BE2C (cell line): ENCODE results near the gene C12orf43.

Experiments
- DNase-seq: peaks from one replicate; pipeline ENCODE4 v3.0.0-alpha.2; 2020
- H3K27me3 ChIP-seq: fragments of 250-450 bp; sonication (Bioruptor Pico); 2 replicates; pipeline ENCODE4 v1.5.1; 2020; ENCODE audit warnings: mild to moderate bottlenecking
- H3K36me3 ChIP-seq: fragments of 250-450 bp; sonication (Bioruptor Pico); 2 replicates; pipeline ENCODE4 v1.5.1; 2020; ENCODE audit warnings: mild to moderate bottlenecking
- H3K4me1 ChIP-seq: fragments of 250-450 bp; sonication (Bioruptor Pico); 2 replicates; pipeline ENCODE4 v1.5.1; 2020
- H3K4me3 ChIP-seq: 2 replicates; pipeline ENCODE4 v1.5.1; 2011; ENCODE audit warnings: low read depth, low read length
- H3K9me3 ChIP-seq: fragments of 250-450 bp; sonication (Bioruptor Pico); 2 replicates; pipeline ENCODE4 v1.5.1; 2020
- TF ChIP-seq, protein P1 (sequence below): IDR thresholded peaks from 2 replicates; pipeline ENCODE4 v1.5.1; 2012; ENCODE audit warnings: mild to moderate bottlenecking, low read depth, low read length

C12orf43 gene

GRCh38 chr12:121021754-121022153 lies 5.5 kb upstream of the C12orf43 start:
- H3K36me3 ChIP-seq = no peaks in the 10 kb centered on the region
- TF ChIP-seq, protein P1, sequence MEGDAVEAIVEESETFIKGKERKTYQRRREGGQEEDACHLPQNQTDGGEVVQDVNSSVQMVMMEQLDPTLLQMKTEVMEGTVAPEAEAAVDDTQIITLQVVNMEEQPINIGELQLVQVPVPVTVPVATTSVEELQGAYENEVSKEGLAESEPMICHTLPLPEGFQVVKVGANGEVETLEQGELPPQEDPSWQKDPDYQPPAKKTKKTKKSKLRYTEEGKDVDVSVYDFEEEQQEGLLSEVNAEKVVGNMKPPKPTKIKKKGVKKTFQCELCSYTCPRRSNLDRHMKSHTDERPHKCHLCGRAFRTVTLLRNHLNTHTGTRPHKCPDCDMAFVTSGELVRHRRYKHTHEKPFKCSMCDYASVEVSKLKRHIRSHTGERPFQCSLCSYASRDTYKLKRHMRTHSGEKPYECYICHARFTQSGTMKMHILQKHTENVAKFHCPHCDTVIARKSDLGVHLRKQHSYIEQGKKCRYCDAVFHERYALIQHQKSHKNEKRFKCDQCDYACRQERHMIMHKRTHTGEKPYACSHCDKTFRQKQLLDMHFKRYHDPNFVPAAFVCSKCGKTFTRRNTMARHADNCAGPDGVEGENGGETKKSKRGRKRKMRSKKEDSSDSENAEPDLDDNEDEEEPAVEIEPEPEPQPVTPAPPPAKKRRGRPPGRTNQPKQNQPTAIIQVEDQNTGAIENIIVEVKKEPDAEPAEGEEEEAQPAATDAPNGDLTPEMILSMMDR = no peak
- no peaks in the 10 kb centered on the region; the same call in 1 of the 2 replicates for H3K4me1 ChIP-seq
- H3K4me3 ChIP-seq = no peak overlapping the region
- H3K27me3 ChIP-seq = no peaks in the 10 kb centered on the region
- no peaks in the 10 kb centered on the region for H3K9me3 ChIP-seq
- no peak for DNase-seq

- Histone ChIP-seq H3K27me3 (no peaks in the 10 kb centered on the region), H3K4me1 (no peaks in the 10 kb centered on the region), H3K4me3 (no peak overlapping the region), H3K36me3 (no peaks in the 10 kb centered on the region), H3K9me3 (no peaks in the 10 kb centered on the region)
- DNase-seq = no peak
- TF ChIP-seq, protein P1 = no peak
These were observed 2.8 kb upstream of the C12orf43 start for GRCh38 chr12:121018860-121019617.

DNA sequence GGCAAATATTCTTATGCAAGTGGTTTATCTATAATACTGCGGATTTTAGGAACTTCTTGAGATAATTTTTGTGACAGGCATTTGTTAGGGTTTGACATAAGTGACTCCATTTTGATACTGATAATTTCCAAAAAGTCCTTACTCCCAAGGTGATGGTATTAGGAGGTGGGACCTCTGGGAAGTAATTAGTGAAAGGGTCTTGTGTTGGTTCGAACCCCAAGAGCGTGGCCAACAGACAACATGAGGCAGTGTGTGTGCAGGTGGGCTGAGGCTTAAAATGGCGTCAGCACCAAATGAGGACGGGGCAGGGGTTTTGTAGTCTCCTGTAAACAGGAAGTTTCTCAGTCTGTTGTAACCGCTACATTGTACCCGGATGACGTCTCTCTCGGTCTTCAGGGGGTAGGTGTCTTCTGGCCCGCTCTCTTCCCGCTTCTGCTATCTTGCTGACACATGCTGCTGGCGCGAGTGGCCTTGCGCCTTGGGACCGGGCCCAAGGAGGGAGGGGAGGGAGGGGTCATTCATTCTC lies 1.7 kb upstream of the C12orf43 start:
- DNase-seq = no peak
- Histone ChIP-seq H3K27me3 (no peaks in the 10 kb centered on the region), H3K4me3 (no peak overlapping the region), H3K4me1 (no peaks in the 10 kb centered on the region), H3K36me3 (no peaks in the 10 kb centered on the region), H3K9me3 (no peaks in the 10 kb centered on the region)
- TF ChIP-seq, protein P1 = no peak

DNA sequence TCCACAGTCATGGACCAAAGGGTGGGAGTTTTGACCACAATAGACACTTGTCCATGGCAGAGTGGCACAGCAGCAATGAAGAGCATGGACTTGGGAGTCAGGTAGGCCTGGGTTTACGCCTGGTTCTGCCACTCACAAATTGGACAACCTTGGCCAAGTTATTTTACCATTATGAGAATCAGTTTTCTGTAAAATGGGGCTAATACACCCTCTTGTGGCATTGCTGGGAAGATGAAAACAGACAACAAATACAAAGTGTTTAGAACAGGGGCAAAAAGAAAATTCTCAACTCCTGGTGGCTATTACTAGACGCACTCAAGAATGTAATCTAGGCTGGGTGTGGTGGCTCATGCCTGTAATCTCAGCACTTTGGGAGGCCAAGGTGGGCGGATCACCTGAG lies 2.6 kb downstream of the C12orf43 start:
- DNase-seq = no peak
- Histone ChIP-seq H3K27me3 (no peaks in the 10 kb centered on the region), H3K36me3 (peaks cover 27% of the 10 kb centered on the region), H3K4me3 (no peak overlapping the region), H3K4me1 (no peaks in the 10 kb centered on the region), H3K9me3 (no peaks in the 10 kb centered on the region)
- TF ChIP-seq, protein P1 = 0 out of 2 replicates have a peak, but pooled peaks have one; percentile 3

DNA sequence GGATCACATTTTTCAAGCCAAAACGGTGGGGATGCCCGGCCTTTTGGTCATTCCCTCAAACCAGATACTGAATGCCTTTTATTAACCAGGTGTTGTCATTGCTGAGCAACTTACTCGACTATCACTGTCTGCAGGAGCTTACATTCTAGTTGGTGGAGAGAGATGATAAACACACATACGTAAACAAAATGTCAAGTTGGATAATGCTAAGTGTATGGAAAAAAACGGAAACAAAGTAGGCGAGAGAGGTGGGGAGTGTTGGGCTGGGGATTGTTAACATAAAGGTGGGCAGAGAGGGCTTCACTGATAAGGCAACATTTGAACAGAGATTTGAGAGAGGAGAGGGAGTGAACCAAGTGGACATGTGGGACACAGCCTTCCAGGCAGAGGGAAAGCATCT lies 4.5 kb downstream of the C12orf43 start:
- TF ChIP-seq, protein P1 = no peak
- Histone ChIP-seq H3K4me3 (no peak overlapping the region), H3K36me3 (peaks cover 41% of the 10 kb centered on the region), H3K9me3 (no peaks in the 10 kb centered on the region), H3K27me3 (no peaks in the 10 kb centered on the region), H3K4me1 (no peaks in the 10 kb centered on the region)
- DNase-seq = no peak

GRCh38 chr12:121010860-121011259 lies 5.4 kb downstream of the C12orf43 start:
- no peaks in the 10 kb centered on the region for H3K9me3 ChIP-seq
- TF ChIP-seq, protein P1 = no peak
- peaks cover 41% of the 10 kb centered on the region for H3K36me3 ChIP-seq
- no peaks in the 10 kb centered on the region for H3K4me1 ChIP-seq
- H3K27me3 ChIP-seq = no peaks in the 10 kb centered on the region
- no peak overlapping the region for H3K4me3 ChIP-seq
- no peak for DNase-seq
